IMR-90 (cell line): ENCODE results near the gene DIAPH2. TPM values are rescaled to one million over a fixed set of nuclear protein-coding genes. Genes with fewer than 3 reads are reported as not detected.
A peak's percentile ranks its signal among the peaks of the same experiment; 100 is the strongest.

Experiments
- ATAC-seq: fragments of 200-7000 bp; cut with Tn5 transposase; 2 replicates; pipeline ENCODE4 v1.9.1; 2020; ENCODE audit warnings: low read depth, mild to moderate bottlenecking, moderate library complexity
- BruUV-seq: library from RNA; stranded (reverse); fragments of 400-500 nt; replicated peaks from 2 replicates; lab custom pipeline; 2021; lab: Mats Ljungman, UMichigan
- CTCF ChIA-PET: fragments of 300-600 bp; formaldehyde crosslinking; extraction: SDS; loops from one replicate; lab custom pipeline; 2021; ENCODE audit warnings: antibody characterized with exemption; lab: Yijun Ruan, JAX
- POLR2A ChIA-PET: fragments of 300-600 bp; sonication (Branson Sonifier 250); formaldehyde crosslinking; loops from one replicate; lab custom pipeline; 2022; ENCODE audit warnings: antibody characterized with exemption; ENCODE audit not compliant: unreplicated experiment; lab: Charles Lee
- DNase-seq: peaks from one replicate; pipeline ENCODE4 v3.0.0; 2013
- H2AFZ ChIP-seq: replicated peaks from 2 replicates; pipeline ENCODE3; 2013; ENCODE audit warnings: low read length, mild to moderate bottlenecking; ENCODE audit not compliant: poor library complexity
- H2AK5ac ChIP-seq: 2 replicates; pipeline ENCODE4 v1.6.1; 2013; ENCODE audit warnings: low read depth, low read length, inconsistent platforms
- H2AK9ac ChIP-seq: replicated peaks from 2 replicates; pipeline ENCODE3; 2013; ENCODE audit warnings: mild to moderate bottlenecking, low read depth, low read length, moderate library complexity; ENCODE audit not compliant: poor library complexity
- H2BK120ac ChIP-seq: 2 replicates; pipeline ENCODE4 v1.6.1; 2013; ENCODE audit warnings: low read depth, low read length, inconsistent platforms
- H2BK15ac ChIP-seq: 3 replicates; pipeline ENCODE4 v1.6.1; 2013; ENCODE audit warnings: low read depth, low read length, inconsistent platforms
- H2BK20ac ChIP-seq: 2 replicates; pipeline ENCODE4 v1.6.1; 2013; ENCODE audit warnings: low read depth, mild to moderate bottlenecking, inconsistent platforms, low read length, moderate library complexity
- H2BK5ac ChIP-seq: 2 replicates; pipeline ENCODE4 v1.6.1; 2013; ENCODE audit warnings: mild to moderate bottlenecking, low read depth, low read length, inconsistent platforms; ENCODE audit not compliant: poor library complexity, severe bottlenecking
- H3K14ac ChIP-seq: replicated peaks from 2 replicates; pipeline ENCODE4 v1.6.1; 2013; ENCODE audit warnings: low read depth, low read length, inconsistent platforms
- H3K18ac ChIP-seq: 2 replicates; pipeline ENCODE4 v1.6.1; 2013; ENCODE audit warnings: low read depth, low read length, control low read depth
- H3K23ac ChIP-seq: 2 replicates; pipeline ENCODE4 v1.6.1; 2013; ENCODE audit warnings: low read depth, low read length, inconsistent platforms
- H3K27ac ChIP-seq: 2 replicates; pipeline ENCODE4 v1.5.1; 2013; ENCODE audit warnings: mild to moderate bottlenecking, control low read depth, low read length; ENCODE audit not compliant: insufficient read depth
- H3K27me3 ChIP-seq: 2 replicates; pipeline ENCODE4 v1.6.1; 2013; ENCODE audit warnings: low read length; ENCODE audit not compliant: control insufficient read depth, insufficient read depth
- H3K36me3 ChIP-seq: 2 replicates; pipeline ENCODE4 v1.6.1; 2013; ENCODE audit warnings: low read length, mixed read lengths; ENCODE audit not compliant: control insufficient read depth, insufficient read depth
- H3K4ac ChIP-seq: 2 replicates; pipeline ENCODE4 v1.6.1; 2013; ENCODE audit warnings: low read depth, low read length, inconsistent platforms
- H3K4me1 ChIP-seq: 2 replicates; pipeline ENCODE4 v1.6.1; 2013; ENCODE audit warnings: low read length, mixed read lengths; ENCODE audit not compliant: control insufficient read depth, insufficient read depth
- H3K4me2 ChIP-seq: 2 replicates; pipeline ENCODE4 v1.6.1; 2013; ENCODE audit warnings: low read depth, mild to moderate bottlenecking, control low read depth, low read length, moderate library complexity
- H3K4me3 ChIP-seq: 2 replicates; pipeline ENCODE4 v1.5.1; 2013; ENCODE audit warnings: low read depth, mild to moderate bottlenecking, control low read depth, low read length, moderate library complexity; ENCODE audit not compliant: insufficient read depth
- H3K56ac ChIP-seq: 2 replicates; pipeline ENCODE4 v1.6.1; 2013; ENCODE audit warnings: low read length, inconsistent platforms; ENCODE audit not compliant: insufficient read depth; ENCODE audit errors: extremely low read depth
- H3K79me1 ChIP-seq, 2 experiments: 2 replicates each; pipeline ENCODE4 v1.6.1; 2013; ENCODE audit warnings: low read length in 2 of 2, inconsistent platforms in 1 of 2, low read depth in 1 of 2
- H3K9ac ChIP-seq: 2 replicates; pipeline ENCODE4 v1.6.1; 2013; ENCODE audit warnings: low read depth, low read length, control low read depth
- H3K9me1 ChIP-seq: 2 replicates; pipeline ENCODE4 v1.6.1; 2013; ENCODE audit warnings: low read length, inconsistent platforms; ENCODE audit not compliant: insufficient read depth
- H3K9me3 ChIP-seq: 2 replicates; pipeline ENCODE4 v1.6.1; 2013; ENCODE audit warnings: low read length; ENCODE audit not compliant: control insufficient read depth, insufficient read depth
- H4K20me1 ChIP-seq: 2 replicates; pipeline ENCODE4 v1.6.1; 2013; ENCODE audit warnings: low read length, inconsistent platforms; ENCODE audit not compliant: insufficient read depth
- H4K5ac ChIP-seq: 2 replicates; pipeline ENCODE4 v1.6.1; 2013; ENCODE audit warnings: mild to moderate bottlenecking, low read depth, low read length, control low read depth
- H4K8ac ChIP-seq, 2 experiments: 2 replicates each; pipeline ENCODE4 v1.6.1; 2013; ENCODE audit warnings: low read depth in 2 of 2, low read length in 2 of 2, control low read depth in 1 of 2, inconsistent platforms in 1 of 2
- H4K91ac ChIP-seq: 2 replicates; pipeline ENCODE4 v1.6.1; 2013; ENCODE audit warnings: low read depth, low read length, inconsistent platforms; ENCODE audit not compliant: insufficient read depth
- CEBPB ChIP-seq: IDR thresholded peaks from 2 replicates; pipeline ENCODE4 v1.6.1; 2012; ENCODE audit warnings: low read depth, low read length, improper control_type of control experiment
- CHD1 ChIP-seq: IDR thresholded peaks from 2 replicates; pipeline ENCODE4 v1.6.1; 2012; ENCODE audit warnings: low read depth, low read length, improper control_type of control experiment
- ELK1 ChIP-seq: fragments of 150-350 bp; IDR thresholded peaks from 2 replicates; pipeline ENCODE4 v1.6.1; 2016; ENCODE audit warnings: low read depth, mild to moderate bottlenecking, low read length, moderate library complexity, borderline replicate concordance
- MAFK ChIP-seq: IDR thresholded peaks from 2 replicates; pipeline ENCODE4 v1.6.1; 2012; ENCODE audit warnings: low read depth, low read length, improper control_type of control experiment
- MAZ ChIP-seq: IDR thresholded peaks from 2 replicates; pipeline ENCODE4 v1.6.1; 2012; ENCODE audit warnings: low read depth, mild to moderate bottlenecking, low read length, improper control_type of control experiment, moderate library complexity, borderline replicate concordance
- NFE2L2 ChIP-seq: fragments of 150-350 bp; IDR thresholded peaks from 2 replicates; pipeline ENCODE4 v1.6.1; 2016; ENCODE audit warnings: low read depth, mild to moderate bottlenecking, low read length
- RAD21 ChIP-seq: IDR thresholded peaks from 2 replicates; pipeline ENCODE4 v1.6.1; 2012; ENCODE audit warnings: low read length, improper control_type of control experiment
- RCOR1 ChIP-seq: IDR thresholded peaks from 2 replicates; pipeline ENCODE4 v1.6.1; 2012; ENCODE audit warnings: mild to moderate bottlenecking, low read length, improper control_type of control experiment; ENCODE audit not compliant: insufficient replicate concordance
- RFX5 ChIP-seq: IDR thresholded peaks from 2 replicates; pipeline ENCODE4 v1.8.0; 2012; ENCODE audit warnings: low read depth, mild to moderate bottlenecking, low read length, moderate library complexity
- SMC3 ChIP-seq: fragments of 150-350 bp; IDR thresholded peaks from 2 replicates; pipeline ENCODE4 v1.6.1; 2016; ENCODE audit warnings: low read depth, mild to moderate bottlenecking, antibody characterized with exemption, low read length, moderate library complexity
- USF2 ChIP-seq: fragments of 150-350 bp; IDR thresholded peaks from 2 replicates; pipeline ENCODE4 v1.6.1; 2017; ENCODE audit warnings: mild to moderate bottlenecking, antibody characterized with exemption, low read length, low read depth
- WGBS, 2 experiments: methylation state at CpG; one replicate each; pipeline versions ENCODE4 v1.1.5 to v1.1.7; 2013; ENCODE audit warnings: missing lambda C conversion rate in 2 of 2; ENCODE audit not compliant: insufficient read length in 1 of 2; ENCODE audit errors: extremely low coverage in 2 of 2; 5-methylcytosine and 5-hydroxymethylcytosine counted together
- dilution Hi-C: fragments of 300-500 bp; cut with HindIII; formaldehyde crosslinking; loops from one replicate; pipeline ENCODE4 v1.14.3; 2018; ENCODE audit warnings: low sequenced_read_pairs; ENCODE audit not compliant: unreplicated experiment
- in situ Hi-C: fragments of 300-500 bp; cut with MboI; formaldehyde crosslinking; loops from 3 replicates; pipeline ENCODE4 v1.14.3; 2019; ENCODE audit warnings: low sequenced_read_pairs, inconsistent platforms, mixed read lengths
- intact Hi-C: fragments of 100-400 bp; cut with micrococcal nuclease; formaldehyde crosslinking; loops from 2 replicates; pipeline ENCODE4 v1.10.0; 2022
- polyA plus RNA-seq, 3 experiments: library from polyadenylated mRNA; depleted of rRNA; stranded (reverse); fragments of >200 nt; gene quantifications; 2 replicates each; pipeline ENCODE4 v1.2.3, GENCODE V29; 2012; ENCODE audit warnings: low replicate concordance in 1 of 3
- total RNA-seq: library from RNA; depleted of rRNA; stranded (reverse); fragments of >200 nt; gene quantifications from 2 replicates; pipeline ENCODE4 v1.2.3, GENCODE V29; 2012

The DIAPH2 gene
- total and polyA plus RNA-seq, 2 of the 4 experiments (the other 2 are of a cell fraction): 3.6 to 19.9 TPM

- 92% methylated on average over 2 of the region's 3 CpGs; no CpG with 5 or more reads in 1 of the 2 experiments for WGBS, 2 experiments
- POLR2A ChIA-PET: no interaction called here
- no peaks in the 10 kb centered on the region for H3K9me3 ChIP-seq
- in situ Hi-C loops: no loop called here
- H3K27ac ChIP-seq: no peak overlapping the region
- no TSS peak for BruUV-seq
- no peaks in the 10 kb centered on the region for H3K27me3 ChIP-seq
- TF ChIP-seq RAD21 (no peak), CHD1 (no peak), MAFK (no peak), USF2 (no peak), NFE2L2 (no peak), MAZ (no peak), ELK1 (no peak), RFX5 (no peak), SMC3 (no peak), RCOR1 (no peak), CEBPB (no peak)
- H3K4me2 ChIP-seq: no peak overlapping the region
- no peak overlapping the region for H2AK5ac ChIP-seq
- no peak overlapping the region for H3K4me3 ChIP-seq
- no peak overlapping the region for H4K91ac ChIP-seq
- H2BK5ac ChIP-seq: no peak overlapping the region
- H3K23ac ChIP-seq: no peak overlapping the region
- H2BK20ac ChIP-seq: no peak overlapping the region
- H3K18ac ChIP-seq: no peak overlapping the region
- H2BK120ac ChIP-seq: no peak overlapping the region
- no peak overlapping the region for H2BK15ac ChIP-seq
- dilution Hi-C loops: no loop called here
- peak; percentile 56 for DNase-seq
- no peak overlapping the region for H2AK9ac ChIP-seq
- ATAC-seq: peak; percentile 59
- H4K8ac ChIP-seq: no peak overlapping the region
- no peaks in the 10 kb centered on the region for H3K9me1 ChIP-seq
- H3K4ac ChIP-seq: no peak overlapping the region
- no peaks in the 10 kb centered on the region for H4K20me1 ChIP-seq
- H3K4me1 ChIP-seq: no peaks in the 10 kb centered on the region
- H2AFZ ChIP-seq: no peak overlapping the region
- no peak overlapping the region for H4K5ac ChIP-seq
- no peak overlapping the region for H3K14ac ChIP-seq
- no peaks in the 10 kb centered on the region for H3K36me3 ChIP-seq
- CTCF ChIA-PET: interaction anchor here (0.6 to 0.7 kb wide), 2 partner anchors 55 to 83 kb away, joined by 4 to 7 read pairs; no protein-coding TSS in a partner anchor
- H3K9ac ChIP-seq: no peak overlapping the region
- intact Hi-C loops: no loop called here
- H3K79me1 ChIP-seq: no peaks in the 10 kb centered on the region
- H3K56ac ChIP-seq: no peak overlapping the region
Observed at GRCh38 chrX:97332963-97333362, 648.3 kb downstream of the DIAPH2 start.
